HG03521 (cell line): ENCODE results near the gene PRDM16.

Experiments used
- ATAC-seq: cut with Tn5 transposase; IDR thresholded peaks from one replicate; pipeline ENCODE4 v1.9.1; 2021; ENCODE audit warnings: mild to moderate bottlenecking, moderate library complexity; ENCODE audit not compliant: unreplicated experiment

The PRDM16 gene

GRCh38 chr1:3067671-3068563 is 1.1 kb upstream of the PRDM16 start:
- ATAC-seq, result no peak

DNA sequence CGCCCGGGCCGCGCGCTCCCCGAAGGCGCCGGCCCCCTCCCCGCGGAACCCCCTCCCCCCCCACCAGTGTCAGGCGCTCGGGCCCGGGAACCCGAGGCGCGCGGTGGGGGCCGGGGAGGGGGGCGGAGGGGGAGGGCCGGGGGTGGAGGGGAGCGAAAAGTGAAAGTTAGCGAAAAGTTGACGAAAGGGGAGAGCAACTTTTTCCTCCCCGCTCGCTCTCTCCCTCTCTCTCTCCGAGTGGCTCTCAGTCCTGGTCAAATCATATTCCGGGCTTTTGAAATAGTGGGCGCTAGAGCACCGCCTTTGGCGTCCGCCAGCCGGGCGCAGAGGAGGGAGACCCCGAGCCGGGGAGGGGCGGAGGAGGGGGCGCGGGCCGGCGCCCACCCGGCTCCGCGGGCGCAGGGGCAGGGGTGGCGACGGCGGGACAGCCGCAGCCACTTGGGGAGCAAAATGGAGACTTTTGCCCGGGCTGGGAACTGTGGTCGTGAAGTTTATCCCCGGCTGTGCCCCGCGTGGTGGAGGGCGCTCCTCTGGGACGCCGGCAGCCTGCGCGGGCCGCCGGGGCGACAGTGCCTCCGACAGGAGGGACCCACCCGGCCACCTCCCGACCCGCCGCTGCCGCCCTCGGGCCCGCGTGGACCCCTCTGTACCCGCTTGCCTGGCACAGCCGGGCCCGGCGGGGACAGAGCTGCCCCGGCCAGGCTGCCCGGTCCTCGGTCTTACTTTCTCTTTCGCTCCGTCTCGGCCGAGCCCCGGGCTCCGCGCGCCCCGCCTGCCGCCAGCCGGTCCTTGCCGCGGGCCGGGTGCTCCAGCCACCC is 697 bp downstream of the PRDM16 start:
- ATAC-seq, result no peak

- ATAC-seq, result no peak
Observed at GRCh38 chr1:3070309-3070643, 1.3 kb downstream of the PRDM16 start.

DNA sequence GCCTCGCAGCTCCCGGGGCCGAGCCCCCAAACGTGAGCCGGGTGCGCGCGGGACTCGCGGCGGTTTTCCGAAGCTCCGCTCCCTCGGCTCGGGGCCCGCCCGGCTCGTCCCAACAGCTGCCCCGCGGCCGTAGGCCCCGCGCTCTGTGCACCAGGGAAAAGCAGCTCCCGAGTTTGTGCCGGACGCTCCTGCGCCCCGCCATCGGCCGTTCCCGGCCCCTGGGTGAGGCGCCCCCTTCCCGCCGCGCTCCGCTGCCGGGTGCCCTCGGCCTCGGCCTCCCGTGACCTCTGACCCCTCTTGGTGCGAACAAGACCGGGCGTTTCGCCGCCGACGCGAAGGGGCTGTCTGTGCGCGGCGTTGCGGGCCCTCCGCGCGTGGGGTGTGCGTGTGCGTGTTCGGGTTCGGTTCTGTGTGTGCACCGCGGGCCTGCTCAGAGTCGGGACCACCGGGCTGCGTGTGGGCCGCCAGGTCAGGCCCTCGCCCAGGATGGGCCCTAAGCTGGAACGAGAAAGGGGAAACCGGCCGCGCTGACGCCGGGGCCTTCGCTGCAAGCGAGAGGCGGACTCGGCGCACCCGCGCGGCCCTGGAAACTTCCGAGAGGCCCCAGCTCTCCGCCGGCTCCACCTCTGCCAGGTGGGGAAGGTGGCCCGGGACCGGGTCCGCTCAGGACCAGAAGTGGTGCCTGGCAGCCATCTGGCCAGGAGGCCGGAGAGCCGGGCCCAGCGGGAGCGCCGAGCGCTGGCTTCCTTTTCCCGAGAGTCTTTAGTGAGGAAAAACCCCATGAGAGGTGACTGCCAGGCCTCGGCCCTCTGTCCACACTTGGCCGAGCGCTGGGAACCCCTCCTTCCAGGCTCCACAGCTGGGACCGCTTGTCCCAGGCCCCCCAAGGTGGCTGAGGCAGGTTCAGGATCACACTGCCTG is 1.9 kb downstream of the PRDM16 start:
- no peak for ATAC-seq

DNA sequence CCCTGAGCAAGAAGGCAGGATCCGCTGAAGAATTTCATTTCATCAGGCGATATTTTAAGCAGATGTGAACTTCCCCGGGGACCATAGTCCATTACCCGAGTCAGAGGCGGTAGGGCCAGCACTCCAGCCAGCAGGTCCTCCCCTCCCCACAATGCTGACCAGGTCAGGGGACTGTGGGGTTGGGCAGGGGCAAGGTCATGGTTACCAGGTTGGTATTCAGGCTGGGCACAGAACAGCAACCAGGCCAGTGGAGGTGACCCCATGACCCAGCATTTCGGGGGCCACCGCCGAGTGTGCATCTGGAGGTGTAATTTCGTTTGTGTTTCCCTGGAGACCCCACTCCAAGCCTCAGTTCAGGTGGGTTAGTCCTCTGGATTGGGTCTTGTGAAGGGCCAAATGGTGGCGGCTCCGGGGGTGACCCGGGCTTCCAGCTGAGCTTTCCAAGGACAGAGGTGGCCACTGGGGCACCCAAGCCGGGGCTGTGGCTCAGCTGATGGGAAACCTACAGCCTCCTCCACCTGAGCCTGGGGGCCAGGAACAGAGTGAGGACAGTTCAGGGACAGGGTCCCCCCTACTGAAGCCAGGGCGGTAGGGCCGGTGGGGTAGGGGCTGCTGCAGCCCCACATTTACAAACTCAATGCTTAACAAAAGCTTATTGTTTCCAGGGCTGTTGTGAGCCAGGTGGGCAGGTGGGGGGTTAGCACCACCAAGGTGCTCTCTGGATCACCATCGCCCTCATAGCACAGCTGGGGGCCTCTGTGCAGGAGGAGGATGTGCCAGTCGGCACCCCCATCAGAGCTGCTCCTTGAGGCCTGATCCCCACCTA is 2.8 kb downstream of the PRDM16 start:
- no peak for ATAC-seq

DNA sequence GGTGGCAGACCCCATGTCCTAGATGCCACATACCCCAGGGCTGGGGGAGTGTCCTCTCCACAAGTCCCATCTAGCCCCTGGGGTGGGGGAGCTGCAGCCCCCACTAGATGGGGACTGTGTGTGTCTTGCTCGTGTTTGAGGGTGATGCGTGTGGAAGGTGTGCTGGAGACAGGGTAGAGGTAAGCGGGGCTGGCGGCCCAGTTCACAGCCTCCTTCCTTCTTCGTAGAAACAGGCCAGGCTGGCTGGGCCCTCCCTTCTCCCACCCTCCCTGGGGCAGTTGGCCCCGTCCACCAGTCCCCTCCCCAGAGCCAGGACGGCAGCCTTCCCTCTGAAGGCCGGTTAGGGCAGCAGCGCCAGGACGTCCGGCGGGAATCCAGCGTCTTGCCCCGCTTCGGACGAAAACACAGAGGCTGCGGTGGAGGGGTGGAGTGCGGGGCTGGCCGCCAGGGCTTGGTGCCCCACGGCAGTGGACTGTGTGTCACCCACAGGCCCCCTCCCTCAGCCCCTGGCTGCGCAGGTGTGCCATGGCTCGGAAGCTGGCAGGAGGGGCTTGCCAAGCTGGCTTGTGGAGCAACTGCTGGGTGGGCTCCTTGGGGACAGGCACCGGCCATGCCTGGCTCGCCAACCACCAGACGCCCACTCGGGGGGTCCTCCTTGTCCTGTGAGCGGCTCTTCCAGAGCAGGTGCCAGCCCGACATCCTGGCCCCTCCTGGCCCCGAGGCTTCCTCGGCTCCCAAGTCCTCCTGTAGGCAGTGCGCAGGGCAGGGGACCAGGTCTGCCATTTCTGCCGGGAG is 3.6 kb downstream of the PRDM16 start:
- no peak for ATAC-seq

GRCh38 chr1:3073186-3073488 is 4.1 kb downstream of the PRDM16 start:
- no peak for ATAC-seq

- ATAC-seq, result no peak
Observed at GRCh38 chr1:3073489-3074296, 4.7 kb downstream of the PRDM16 start.

GRCh38 chr1:3074297-3074741 is 5.3 kb downstream of the PRDM16 start:
- no peak for ATAC-seq

GRCh38 chr1:3074800-3075199 is 5.8 kb downstream of the PRDM16 start:
- no peak for ATAC-seq

- no peak for ATAC-seq
Observed at GRCh38 chr1:3075666-3076362, 6.8 kb downstream of the PRDM16 start.

GRCh38 chr1:3076363-3076740 is 7.3 kb downstream of the PRDM16 start:
- no peak for ATAC-seq

DNA sequence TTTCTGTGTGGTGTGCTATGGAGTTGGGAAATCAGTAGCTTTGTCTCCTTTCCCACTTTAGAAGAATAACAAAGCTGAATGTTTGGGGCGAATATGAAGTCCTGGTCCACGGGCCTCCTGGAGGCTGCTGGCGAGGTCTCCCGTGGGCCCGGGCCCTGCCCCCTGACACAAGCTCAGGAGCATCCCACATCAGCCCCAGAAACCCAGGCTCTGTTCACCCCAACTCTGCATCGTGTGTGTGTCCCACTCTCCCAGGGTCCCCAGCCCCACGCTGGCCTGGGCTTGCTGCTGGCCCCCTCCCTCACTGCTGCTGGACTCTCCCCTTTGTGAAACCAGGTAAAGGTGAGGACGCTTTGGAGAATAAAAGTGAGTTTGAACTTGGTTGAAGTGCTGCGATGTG is 8.1 kb downstream of the PRDM16 start:
- no peak for ATAC-seq

DNA sequence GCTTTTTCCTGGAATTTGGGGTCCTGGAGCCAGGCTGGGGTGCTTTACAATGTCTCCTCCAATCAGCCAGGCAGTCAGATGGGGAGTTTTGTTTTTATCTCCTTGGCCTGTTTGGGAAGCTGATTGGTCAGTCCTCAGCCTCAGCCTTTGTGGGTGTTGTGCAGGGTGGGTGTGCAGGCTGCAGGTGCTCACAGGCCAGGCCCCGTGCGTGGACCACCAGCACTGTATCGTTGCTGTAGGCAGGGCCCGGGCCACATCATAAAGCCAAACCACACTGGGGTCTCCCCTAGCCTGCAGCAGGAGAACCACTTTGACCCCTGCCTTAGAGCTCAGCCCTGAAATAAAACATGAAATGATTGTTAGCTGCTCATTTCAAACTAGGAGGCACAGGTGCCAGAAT is 8.6 kb downstream of the PRDM16 start:
- no peak for ATAC-seq

DNA sequence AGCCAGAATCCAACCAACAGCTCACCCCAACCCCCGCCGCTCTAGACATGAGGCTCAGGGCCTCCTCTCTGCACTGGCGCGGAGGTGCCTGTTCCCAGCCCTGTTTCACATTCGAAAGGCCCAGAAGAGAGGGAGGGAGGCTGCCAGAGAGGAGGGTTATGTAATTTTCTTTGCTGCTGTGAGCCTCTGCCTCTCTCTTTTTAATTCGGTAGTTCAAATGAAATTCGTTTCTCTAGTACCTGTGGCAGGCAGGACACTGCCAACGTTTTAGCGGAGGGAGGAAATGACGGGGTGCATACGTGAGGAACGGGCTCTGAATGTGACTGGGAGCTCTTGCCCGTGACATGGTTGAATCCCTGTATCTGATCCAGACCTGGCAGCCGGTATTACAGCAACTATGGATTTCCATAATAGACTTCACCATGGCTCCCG is 9.4 kb downstream of the PRDM16 start:
- ATAC-seq, result no peak

GRCh38 chr1:3078871-3079270 is 9.9 kb downstream of the PRDM16 start:
- no peak for ATAC-seq

GRCh38 chr1:3079381-3080052 is 10.5 kb downstream of the PRDM16 start:
- no peak for ATAC-seq
